Upper lobe of left lung (tissue), 4 donors: ENCODE measurements around the gene YPEL2.

ENCODE experiments used
- CTCF ChIP-seq, 6 experiments: fragments of 450-650 bp in 4 of 6; fragments of 200-600 bp in 2 of 6; sonication (generic) in 2 of 6; IDR thresholded peaks; one replicate each; pipeline ENCODE4 v1.5.1; 2016 to 2019; ENCODE audit warnings: antibody characterized with exemption in 6 of 6
- POLR2A ChIP-seq, 4 donors: fragments of 450-650 bp; IDR thresholded peaks; one replicate each; pipeline ENCODE4 v1.5.1; 2016 to 2017; ENCODE audit warnings: antibody characterized with exemption in 4 of 4, mild to moderate bottlenecking in 2 of 4
- POLR2AphosphoS5 ChIP-seq, 2 donors: sonication (generic); formaldehyde crosslinking; IDR thresholded peaks; one replicate each; pipeline ENCODE4 v1.5.1; 2017; ENCODE audit warnings: antibody characterized with exemption in 2 of 2

GRCh38 chr17:59416184-59416583 lies 84.7 kb downstream of the YPEL2 start:
- no peak for TF ChIP-seq POLR2AphosphoS5 (IDR thresholded peaks at IDR 0.05)
- no peak for TF ChIP-seq POLR2A (IDR thresholded peaks at IDR 0.05)
- TF ChIP-seq CTCF (IDR thresholded peaks at IDR 0.05) = no peak
